ENCODE measurements around the gene MAP3K13.

DNA sequence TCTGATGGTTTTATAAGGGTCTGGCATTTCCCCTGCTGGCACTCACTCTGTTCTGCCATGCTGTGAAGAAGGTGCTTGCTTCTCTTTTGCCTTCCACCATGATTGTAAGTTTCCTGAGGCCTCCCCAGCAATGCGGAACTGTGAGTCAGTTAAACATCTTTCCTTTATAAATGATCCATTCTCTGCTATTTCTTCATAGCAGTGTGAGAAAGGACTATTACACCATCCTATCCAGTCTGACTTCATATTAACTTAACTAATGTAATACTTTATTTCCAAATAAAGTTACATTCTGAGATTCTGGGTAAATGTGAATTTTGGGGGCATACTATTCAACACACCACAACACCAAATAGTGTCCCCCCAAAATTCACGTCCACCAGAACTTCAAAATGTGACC lies 22.2 kb upstream of the MAP3K13 start:
- TF ChIP-seq JUND (IDR thresholded peaks at IDR 0.05; ENCODE audit: low read depth, low read length) (no peak), CREB1 (IDR thresholded peaks at IDR 0.05; ENCODE audit: low read depth) (no peak), ZSCAN29 (IDR thresholded peaks at IDR 0.05) (no peak), TARDBP (IDR thresholded peaks at IDR 0.05; ENCODE audit: borderline replicate concordance) (no peak), NRF1 (conservative IDR thresholded peaks at IDR 0.05; ENCODE audit: low read depth, low read length) (no peak), MXI1 (IDR thresholded peaks at IDR 0.05; ENCODE audit: low read depth, low read length) (no peak)
- TF ChIP-seq, protein P1, sequence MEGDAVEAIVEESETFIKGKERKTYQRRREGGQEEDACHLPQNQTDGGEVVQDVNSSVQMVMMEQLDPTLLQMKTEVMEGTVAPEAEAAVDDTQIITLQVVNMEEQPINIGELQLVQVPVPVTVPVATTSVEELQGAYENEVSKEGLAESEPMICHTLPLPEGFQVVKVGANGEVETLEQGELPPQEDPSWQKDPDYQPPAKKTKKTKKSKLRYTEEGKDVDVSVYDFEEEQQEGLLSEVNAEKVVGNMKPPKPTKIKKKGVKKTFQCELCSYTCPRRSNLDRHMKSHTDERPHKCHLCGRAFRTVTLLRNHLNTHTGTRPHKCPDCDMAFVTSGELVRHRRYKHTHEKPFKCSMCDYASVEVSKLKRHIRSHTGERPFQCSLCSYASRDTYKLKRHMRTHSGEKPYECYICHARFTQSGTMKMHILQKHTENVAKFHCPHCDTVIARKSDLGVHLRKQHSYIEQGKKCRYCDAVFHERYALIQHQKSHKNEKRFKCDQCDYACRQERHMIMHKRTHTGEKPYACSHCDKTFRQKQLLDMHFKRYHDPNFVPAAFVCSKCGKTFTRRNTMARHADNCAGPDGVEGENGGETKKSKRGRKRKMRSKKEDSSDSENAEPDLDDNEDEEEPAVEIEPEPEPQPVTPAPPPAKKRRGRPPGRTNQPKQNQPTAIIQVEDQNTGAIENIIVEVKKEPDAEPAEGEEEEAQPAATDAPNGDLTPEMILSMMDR (IDR thresholded peaks at IDR 0.05 in 2 of 3, conservative IDR thresholded peaks at IDR 0.05 in 1 of 3; ENCODE audit: control insufficient read depth in 2 of 3, extremely low read depth in 1 of 3, insufficient read depth in 1 of 3, low read depth in 3 of 3, low read length in 3 of 3) = no peak

All from GM12878 (cell line).